HG02759 (cell line): ENCODE data around the gene ENPP4.
"Not testable (repeated sequence)": the region's sequence is repeated elsewhere in the genome, so short reads cannot be mapped to it uniquely, and the experiment has no call there.

ENCODE experiments used
- ATAC-seq: cut with Tn5 transposase; IDR thresholded peaks from one replicate; pipeline ENCODE4 v1.9.1; 2021; ENCODE audit warnings: mild to moderate bottlenecking, moderate library complexity; ENCODE audit not compliant: unreplicated experiment

ENPP4 gene

DNA sequence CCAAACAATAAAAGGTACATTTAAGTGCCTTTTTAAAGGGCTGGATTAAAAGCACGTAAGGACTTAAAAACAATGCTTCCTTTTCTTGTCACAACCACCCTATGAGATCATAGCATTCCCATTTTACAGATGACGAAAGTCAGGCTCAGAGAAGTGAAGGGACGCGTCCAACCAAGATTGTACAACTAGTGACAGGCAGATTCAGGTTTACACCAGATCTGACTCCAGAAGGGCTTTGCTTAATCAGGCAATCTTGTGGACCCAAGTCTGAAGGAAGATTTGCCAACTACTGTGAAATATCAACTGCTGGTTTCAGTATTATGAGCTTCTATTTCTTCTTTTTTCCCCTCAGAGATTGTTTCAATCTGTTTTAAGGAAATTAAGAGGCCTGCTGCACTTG, 877 bp downstream of the ENPP4 start:
- no peak for ATAC-seq

GRCh38 chr6:46131291-46131690, 1.5 kb downstream of the ENPP4 start:
- not testable (repeated sequence) for ATAC-seq

DNA sequence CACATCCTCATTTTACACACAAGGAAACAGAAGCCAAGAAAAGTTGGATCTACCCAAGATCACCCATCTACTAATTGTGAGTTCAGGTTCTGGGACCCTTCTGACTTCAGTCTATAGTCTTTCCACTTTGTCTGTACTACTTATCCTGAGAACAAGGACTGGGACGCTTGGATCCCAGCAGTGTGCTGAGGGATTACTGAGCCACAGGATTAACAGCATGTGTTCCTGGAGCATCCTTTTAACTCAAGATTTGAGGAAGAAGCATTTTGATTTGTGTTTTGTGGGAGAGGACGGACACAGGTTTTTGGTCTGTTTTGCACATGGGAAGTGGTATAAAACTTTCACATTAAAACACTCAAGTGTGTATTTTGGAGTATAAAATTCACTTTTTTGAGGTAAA, 4.4 kb downstream of the ENPP4 start:
- ATAC-seq, result no peak

- no peak for ATAC-seq
Observed at GRCh38 chr6:46135176-46135575, 5.4 kb downstream of the ENPP4 start.

- ATAC-seq, result no peak
Observed at GRCh38 chr6:46136831-46137230, 7.0 kb downstream of the ENPP4 start.

- peak; percentile 60 for ATAC-seq
Observed at GRCh38 chr6:46137387-46137786, 7.6 kb downstream of the ENPP4 start.

- ATAC-seq, result peak; percentile 83
Observed at GRCh38 chr6:46138281-46138680, 8.5 kb downstream of the ENPP4 start.

GRCh38 chr6:46144270-46144669, 14.5 kb downstream of the ENPP4 start:
- ATAC-seq, result no peak

- not testable (repeated sequence) for ATAC-seq
Observed at GRCh38 chr6:46149066-46149465, 19.3 kb downstream of the ENPP4 start.

DNA sequence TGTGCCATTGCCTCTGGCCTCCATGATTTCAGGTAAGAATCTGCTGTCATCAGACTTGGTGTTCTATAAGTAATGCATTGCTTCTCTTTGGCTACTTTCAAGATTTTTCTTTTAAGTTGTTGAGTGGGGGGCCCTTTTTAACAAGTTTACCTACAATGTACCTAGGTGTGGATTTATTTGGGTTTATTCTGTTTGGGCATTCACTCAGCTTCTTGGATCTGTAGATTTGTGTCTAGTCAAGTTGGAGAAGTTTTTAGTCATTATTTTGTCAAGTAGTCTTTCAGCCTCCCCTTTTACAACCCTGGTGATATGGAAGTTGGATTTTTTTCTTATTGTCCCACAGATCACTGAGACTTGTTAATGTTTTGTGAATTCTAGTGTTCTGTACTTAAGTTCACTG, 26.9 kb downstream of the ENPP4 start:
- no peak for ATAC-seq

- no peak for ATAC-seq
Observed at GRCh38 chr6:46159229-46159628, 29.4 kb downstream of the ENPP4 start.

GRCh38 chr6:46160102-46160501, 30.3 kb downstream of the ENPP4 start:
- no peak for ATAC-seq

GRCh38 chr6:46170357-46171289, 40.8 kb downstream of the ENPP4 start, which contains the start of gene ENPP5:
ENPP5 (minus strand) TSS chr6:46170980; CDS start chr6:46168262, 2,718 bp downstream.
- peak; percentile 96 for ATAC-seq

- no peak for ATAC-seq
Observed at GRCh38 chr6:46172176-46172575, 42.4 kb downstream of the ENPP4 start.

DNA sequence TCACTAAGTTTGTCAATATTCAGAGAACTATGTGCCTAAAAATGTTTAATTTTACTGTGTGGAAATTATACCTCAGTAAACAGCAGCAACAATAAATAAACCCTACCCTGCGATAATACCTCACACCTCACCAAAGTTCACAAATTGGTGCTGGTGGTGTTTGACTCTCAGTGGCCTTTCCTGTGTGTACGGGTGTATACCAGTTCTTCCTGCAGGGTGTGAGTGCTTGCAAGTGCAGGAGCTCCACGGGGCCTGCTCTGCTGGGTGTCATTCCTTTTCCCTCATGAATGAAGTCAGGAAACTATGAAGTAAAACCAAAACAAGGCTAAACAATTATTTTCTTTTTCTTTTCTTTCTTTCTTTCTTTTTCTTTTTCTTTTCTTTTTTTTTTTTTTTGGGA, 45.1 kb downstream of the ENPP4 start:
- no peak for ATAC-seq

DNA sequence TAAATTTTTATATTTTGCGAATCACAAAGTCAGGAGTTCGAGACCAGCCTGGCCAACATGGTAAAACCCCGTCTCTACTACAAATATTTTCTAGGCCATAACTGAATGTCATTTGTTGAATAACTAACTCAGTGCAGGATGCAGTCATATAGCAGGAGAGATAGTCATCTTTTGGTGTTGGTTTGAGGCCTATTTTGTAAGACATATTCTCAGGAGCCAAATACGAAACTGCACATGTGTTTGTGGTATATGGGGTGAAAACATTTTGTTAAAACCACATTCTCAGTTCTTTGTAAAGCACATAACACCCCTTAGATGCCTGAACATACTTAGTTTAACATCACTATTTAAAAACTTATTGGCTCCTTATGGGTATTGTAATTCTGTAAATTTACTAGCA, 45.7 kb downstream of the ENPP4 start:
- ATAC-seq, result peak; percentile 63

GRCh38 chr6:46175976-46176375, 46.2 kb downstream of the ENPP4 start:
- ATAC-seq, result peak; percentile 47

DNA sequence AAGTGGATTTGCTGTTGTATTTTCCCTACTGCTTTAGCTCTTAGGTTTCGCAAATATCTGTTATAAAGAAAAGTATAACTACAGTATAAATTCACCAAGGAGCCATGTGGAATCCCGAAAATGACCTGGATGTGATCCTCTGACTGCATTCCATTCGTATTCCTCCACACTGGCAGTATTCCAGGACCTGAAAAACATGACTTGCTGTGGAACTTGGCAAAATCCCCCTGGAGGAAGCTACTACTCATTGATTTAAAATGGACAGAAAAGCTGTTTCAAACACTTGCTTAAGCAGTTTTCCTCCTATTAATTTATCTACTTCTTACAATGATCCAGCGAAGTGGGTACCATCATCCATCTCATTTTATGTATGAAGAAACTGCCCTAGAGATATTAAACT, 54.3 kb downstream of the ENPP4 start:
- no peak for ATAC-seq

DNA sequence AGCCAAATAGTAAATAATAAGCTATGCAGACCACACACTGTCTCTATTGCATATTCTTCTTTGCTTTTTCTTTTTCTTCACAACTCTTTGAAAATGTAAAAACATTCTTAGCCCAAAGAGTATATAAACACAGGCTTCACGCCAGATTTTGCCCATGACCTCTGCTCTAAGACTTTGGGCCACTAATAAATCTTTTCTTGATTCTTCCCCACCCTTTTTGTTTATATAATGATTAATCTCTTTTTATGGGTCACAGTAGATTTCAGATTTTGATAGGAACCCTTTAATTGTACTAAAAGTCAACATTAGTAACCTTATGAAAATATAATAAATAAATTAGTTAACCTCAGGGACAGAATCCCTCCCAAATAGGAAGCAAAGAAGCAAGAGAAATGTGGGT, 56.8 kb downstream of the ENPP4 start:
- ATAC-seq, result no peak

DNA sequence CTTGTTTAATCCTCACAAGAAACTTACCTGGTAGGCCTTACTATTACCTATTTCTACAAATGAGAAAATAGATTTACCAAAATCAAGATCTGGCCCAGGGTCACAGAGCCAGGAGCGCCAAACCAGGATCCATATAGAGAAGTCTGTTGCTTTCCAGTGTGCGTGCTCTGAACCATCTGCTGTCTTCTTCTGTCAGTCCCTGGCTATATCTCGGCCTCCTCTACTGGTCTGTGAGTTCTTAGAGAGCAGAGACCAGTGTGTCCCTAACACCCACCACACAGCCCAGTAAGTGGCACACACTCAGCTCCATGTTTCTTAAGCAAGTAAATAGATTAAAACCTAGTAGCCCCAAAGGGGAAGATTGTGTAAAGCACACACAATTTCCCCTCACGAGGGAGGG, 59.9 kb downstream of the ENPP4 start:
- ATAC-seq, result no peak

- ATAC-seq, result no peak
Observed at GRCh38 chr6:46190889-46191288, 61.1 kb downstream of the ENPP4 start.

DNA sequence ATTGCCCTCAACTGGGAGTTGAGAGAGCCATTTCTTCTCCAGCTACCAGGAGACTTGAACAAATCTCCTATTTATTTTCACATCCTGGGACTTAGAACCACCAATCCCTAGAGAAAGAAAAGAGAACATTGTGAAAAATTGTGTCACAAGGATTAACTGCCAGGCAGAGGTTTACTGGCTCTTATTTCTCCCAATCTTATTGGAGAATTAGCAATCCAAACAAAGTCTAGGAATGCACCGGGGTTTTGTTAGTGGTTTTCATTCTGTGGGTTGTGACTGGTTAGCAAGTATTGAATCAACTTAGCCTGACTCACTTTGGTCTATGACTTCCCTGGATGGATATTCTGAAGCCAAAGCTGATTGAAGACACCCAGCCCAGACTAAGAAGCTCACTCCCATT, 62.2 kb downstream of the ENPP4 start:
- no peak for ATAC-seq
